Parathyroid adenoma (tissue), 2 donors: Measurements from ENCODE around the gene PARK7.

Experiments
- H2AFZ ChIP-seq: fragments of 300-600 bp; sonication (generic); one replicate; pipeline ENCODE4 v1.7.0; 2017; ENCODE audit warnings: antibody characterized with exemption, mild to moderate bottlenecking
- H3K27ac ChIP-seq: fragments of 300-600 bp; sonication (generic); one replicate; pipeline ENCODE4 v1.7.0; 2017
- H3K27me3 ChIP-seq: fragments of 300-600 bp; sonication (generic); one replicate; pipeline ENCODE4 v1.7.0; 2017; ENCODE audit warnings: low read length; ENCODE audit not compliant: control insufficient read depth, insufficient read depth
- H3K36me3 ChIP-seq: fragments of 300-600 bp; sonication (generic); one replicate; pipeline ENCODE4 v1.7.0; 2017; ENCODE audit warnings: low read length; ENCODE audit not compliant: control insufficient read depth, insufficient read depth
- H3K4me1 ChIP-seq: fragments of 300-600 bp; sonication (generic); one replicate; pipeline ENCODE4 v1.7.0; 2017; ENCODE audit warnings: control low read depth
- H3K4me2 ChIP-seq: fragments of 300-600 bp; sonication (generic); one replicate; pipeline ENCODE4 v1.7.0; 2017; ENCODE audit warnings: low read length
- H3K4me3 ChIP-seq: fragments of 300-600 bp; sonication (generic); one replicate; pipeline ENCODE4 v1.7.0; 2017; ENCODE audit warnings: low read depth, low read length
- H3K79me2 ChIP-seq: fragments of 300-600 bp; sonication (generic); one replicate; pipeline ENCODE4 v1.7.0; 2017; ENCODE audit warnings: control low read depth
- H3K9ac ChIP-seq: fragments of 300-600 bp; sonication (generic); one replicate; pipeline ENCODE4 v1.7.0; 2017; ENCODE audit warnings: mild to moderate bottlenecking
- H3K9me3 ChIP-seq: fragments of 300-600 bp; sonication (generic); one replicate; pipeline ENCODE4 v1.7.0; 2017; ENCODE audit warnings: low read length; ENCODE audit not compliant: control insufficient read depth
- TF ChIP-seq, protein P1 (sequence below): fragments of 300-600 bp; sonication (generic); IDR thresholded peaks from one replicate; pipeline ENCODE4 v1.7.0; 2017; ENCODE audit warnings: antibody characterized with exemption, mild to moderate bottlenecking
- donor health status: primary hyperparathyroidism.

Gene PARK7

DNA sequence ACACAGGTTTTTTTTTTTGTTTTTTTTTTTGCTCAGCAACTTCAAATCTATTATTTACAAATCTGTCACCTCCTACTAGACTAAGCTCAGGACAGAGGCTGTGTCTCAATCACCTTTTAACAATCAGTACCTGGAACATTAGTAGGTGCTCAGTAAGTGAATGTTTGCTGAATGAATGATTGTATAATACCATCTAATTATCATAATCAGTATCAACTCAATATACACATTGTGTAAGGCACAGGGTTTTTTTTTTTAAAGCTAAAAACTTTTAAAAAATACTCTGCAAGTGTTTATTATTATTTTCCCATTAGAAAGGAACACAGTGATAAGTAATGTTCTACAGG, 55.4 kb downstream of the PARK7 start:
- H3K27me3 ChIP-seq: no peaks in the 10 kb centered on the region
- peak overlapping the region; percentile 49 for H3K4me2 ChIP-seq
- peaks cover 18% of the 10 kb centered on the region for H3K4me1 ChIP-seq
- no peaks in the 10 kb centered on the region for H3K9me3 ChIP-seq
- no peak overlapping the region for H3K4me3 ChIP-seq
- H3K36me3 ChIP-seq: no peaks in the 10 kb centered on the region
- peak overlapping the region; percentile 63 for H3K27ac ChIP-seq
- H3K79me2 ChIP-seq: peaks cover 7% of the 10 kb centered on the region
- H2AFZ ChIP-seq: no peak overlapping the region
- no peak overlapping the region for H3K9ac ChIP-seq
- TF ChIP-seq, protein P1, sequence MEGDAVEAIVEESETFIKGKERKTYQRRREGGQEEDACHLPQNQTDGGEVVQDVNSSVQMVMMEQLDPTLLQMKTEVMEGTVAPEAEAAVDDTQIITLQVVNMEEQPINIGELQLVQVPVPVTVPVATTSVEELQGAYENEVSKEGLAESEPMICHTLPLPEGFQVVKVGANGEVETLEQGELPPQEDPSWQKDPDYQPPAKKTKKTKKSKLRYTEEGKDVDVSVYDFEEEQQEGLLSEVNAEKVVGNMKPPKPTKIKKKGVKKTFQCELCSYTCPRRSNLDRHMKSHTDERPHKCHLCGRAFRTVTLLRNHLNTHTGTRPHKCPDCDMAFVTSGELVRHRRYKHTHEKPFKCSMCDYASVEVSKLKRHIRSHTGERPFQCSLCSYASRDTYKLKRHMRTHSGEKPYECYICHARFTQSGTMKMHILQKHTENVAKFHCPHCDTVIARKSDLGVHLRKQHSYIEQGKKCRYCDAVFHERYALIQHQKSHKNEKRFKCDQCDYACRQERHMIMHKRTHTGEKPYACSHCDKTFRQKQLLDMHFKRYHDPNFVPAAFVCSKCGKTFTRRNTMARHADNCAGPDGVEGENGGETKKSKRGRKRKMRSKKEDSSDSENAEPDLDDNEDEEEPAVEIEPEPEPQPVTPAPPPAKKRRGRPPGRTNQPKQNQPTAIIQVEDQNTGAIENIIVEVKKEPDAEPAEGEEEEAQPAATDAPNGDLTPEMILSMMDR: no peak

DNA sequence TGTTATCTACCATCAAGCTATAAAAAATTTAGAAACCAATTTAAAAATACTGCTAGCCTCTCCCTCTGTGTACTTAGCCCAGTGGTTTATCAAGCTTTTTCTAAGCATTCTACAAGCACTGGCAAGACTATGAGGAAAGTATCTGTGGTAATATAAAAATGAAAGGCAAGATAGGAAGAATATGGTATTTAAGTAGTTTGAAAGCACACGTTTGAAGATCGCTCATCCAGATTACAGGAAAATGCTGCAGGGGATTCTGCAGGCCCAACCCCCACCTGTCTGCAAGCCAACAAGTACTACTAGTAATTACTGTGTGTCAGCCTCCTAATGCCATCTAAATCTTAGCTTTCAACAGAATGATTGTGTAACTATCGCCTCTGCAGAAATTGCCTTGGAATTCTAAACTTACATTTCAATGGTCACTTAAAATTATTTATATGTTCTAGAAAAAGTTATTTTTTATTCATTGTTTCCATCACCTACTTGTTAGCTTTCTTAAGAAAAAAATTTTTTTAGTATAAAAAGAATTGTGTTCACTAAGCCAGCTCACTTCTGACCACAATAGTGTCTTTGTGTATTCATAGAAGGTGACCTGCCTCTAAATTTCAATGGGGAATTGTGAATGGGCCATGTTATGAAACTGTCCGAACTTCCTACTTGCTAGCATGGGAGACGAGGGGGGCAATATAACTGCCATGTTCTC, 56.1 kb downstream of the PARK7 start:
- no peak overlapping the region for H2AFZ ChIP-seq
- no peak overlapping the region for H3K9ac ChIP-seq
- H3K79me2 ChIP-seq: peaks cover 10% of the 10 kb centered on the region
- H3K36me3 ChIP-seq: no peaks in the 10 kb centered on the region
- TF ChIP-seq, protein P1: no peak
- H3K4me1 ChIP-seq: peaks cover 18% of the 10 kb centered on the region
- H3K4me3 ChIP-seq: peak overlapping the region; percentile 28
- peak overlapping the region; percentile 49 for H3K4me2 ChIP-seq
- no peaks in the 10 kb centered on the region for H3K27me3 ChIP-seq
- no peaks in the 10 kb centered on the region for H3K9me3 ChIP-seq
- no peak overlapping the region for H3K27ac ChIP-seq

DNA sequence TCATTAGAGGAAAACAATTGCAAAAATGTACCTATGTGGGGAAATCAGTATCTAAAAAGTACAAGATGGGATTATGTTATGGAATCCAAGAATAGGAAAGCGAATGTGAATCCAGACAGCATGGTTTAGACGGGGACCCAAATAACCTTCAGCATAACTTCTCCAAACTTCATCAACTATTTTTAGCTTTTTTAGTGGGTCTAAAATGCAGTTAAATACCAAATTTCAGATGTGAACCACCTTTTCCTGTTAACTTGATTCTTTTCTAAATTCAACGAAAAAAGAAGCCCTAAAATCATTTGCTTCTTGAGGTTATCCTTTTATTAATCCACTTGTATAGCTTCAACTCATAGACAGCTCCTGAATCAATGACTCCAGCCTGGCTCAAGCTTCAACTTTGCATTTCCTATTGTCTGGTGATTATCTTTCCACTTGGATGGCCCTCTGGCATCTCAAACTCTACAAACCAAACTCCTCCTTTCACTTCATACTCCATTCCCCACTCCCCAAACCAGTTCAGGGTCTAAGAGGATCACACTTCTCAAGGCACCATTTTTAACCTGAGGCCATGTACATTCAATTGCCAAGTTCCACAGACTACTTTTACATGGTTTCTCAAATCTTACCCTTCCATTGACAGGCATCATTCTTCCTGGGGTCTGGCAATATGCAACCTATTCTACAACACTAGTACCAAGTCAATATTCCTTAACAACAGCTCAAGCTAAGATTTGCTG, 57.1 kb downstream of the PARK7 start:
- H3K4me2 ChIP-seq: peak overlapping the region; percentile 60
- H3K27ac ChIP-seq: peak overlapping the region; percentile 25
- no peak overlapping the region for H3K9ac ChIP-seq

DNA sequence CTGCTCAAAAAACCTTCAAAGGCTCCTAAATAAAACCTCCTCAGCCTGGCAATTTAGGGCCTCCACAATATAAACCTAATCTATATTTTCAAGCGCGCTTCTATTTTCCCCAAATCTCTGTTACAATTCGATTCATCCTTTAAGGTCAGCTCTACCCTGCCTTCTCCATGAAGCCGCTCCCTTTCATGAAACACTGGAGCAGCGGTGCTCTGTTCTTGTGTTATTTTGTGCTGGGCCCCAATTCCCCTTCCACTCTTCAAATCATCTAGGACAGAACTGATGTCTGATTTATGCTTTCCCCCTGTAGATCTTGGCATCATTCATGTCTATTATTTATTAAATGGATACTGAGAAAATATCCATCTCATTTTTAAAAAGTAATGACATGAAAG, 57.7 kb downstream of the PARK7 start:
- no peaks in the 10 kb centered on the region for H3K9me3 ChIP-seq
- TF ChIP-seq, protein P1: no peak
- H3K36me3 ChIP-seq: no peaks in the 10 kb centered on the region
- peaks cover 18% of the 10 kb centered on the region for H3K4me1 ChIP-seq
- H3K4me2 ChIP-seq: peak overlapping the region; percentile 60
- H3K4me3 ChIP-seq: peak overlapping the region; percentile 39
- no peak overlapping the region for H3K9ac ChIP-seq
- no peak overlapping the region for H2AFZ ChIP-seq
- peak overlapping the region; percentile 5 for H3K27ac ChIP-seq
- H3K27me3 ChIP-seq: no peaks in the 10 kb centered on the region
- H3K79me2 ChIP-seq: peaks cover 13% of the 10 kb centered on the region

More for the DNA sequence above, 57.1 kb downstream of the PARK7 start:
- no peaks in the 10 kb centered on the region for H3K36me3 ChIP-seq
- H2AFZ ChIP-seq: no peak overlapping the region
- TF ChIP-seq, protein P1: no peak
- peak overlapping the region; percentile 39 for H3K4me3 ChIP-seq
- peaks cover 13% of the 10 kb centered on the region for H3K79me2 ChIP-seq
- peaks cover 18% of the 10 kb centered on the region for H3K4me1 ChIP-seq
- no peaks in the 10 kb centered on the region for H3K9me3 ChIP-seq
- no peaks in the 10 kb centered on the region for H3K27me3 ChIP-seq
